ENCODE results near the gene INPP5E.

GRCh38 chr9:136380381-136380780 is 59.3 kb downstream of the INPP5E start:
- TF ChIP-seq EZH2 (IDR thresholded peaks at IDR 0.05; ENCODE audit: low read length, unreplicated experiment): no peak
- TF ChIP-seq, protein P1, sequence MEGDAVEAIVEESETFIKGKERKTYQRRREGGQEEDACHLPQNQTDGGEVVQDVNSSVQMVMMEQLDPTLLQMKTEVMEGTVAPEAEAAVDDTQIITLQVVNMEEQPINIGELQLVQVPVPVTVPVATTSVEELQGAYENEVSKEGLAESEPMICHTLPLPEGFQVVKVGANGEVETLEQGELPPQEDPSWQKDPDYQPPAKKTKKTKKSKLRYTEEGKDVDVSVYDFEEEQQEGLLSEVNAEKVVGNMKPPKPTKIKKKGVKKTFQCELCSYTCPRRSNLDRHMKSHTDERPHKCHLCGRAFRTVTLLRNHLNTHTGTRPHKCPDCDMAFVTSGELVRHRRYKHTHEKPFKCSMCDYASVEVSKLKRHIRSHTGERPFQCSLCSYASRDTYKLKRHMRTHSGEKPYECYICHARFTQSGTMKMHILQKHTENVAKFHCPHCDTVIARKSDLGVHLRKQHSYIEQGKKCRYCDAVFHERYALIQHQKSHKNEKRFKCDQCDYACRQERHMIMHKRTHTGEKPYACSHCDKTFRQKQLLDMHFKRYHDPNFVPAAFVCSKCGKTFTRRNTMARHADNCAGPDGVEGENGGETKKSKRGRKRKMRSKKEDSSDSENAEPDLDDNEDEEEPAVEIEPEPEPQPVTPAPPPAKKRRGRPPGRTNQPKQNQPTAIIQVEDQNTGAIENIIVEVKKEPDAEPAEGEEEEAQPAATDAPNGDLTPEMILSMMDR (conservative IDR thresholded peaks at IDR 0.05; ENCODE audit: low read depth, low read length): no peak

Measured in PC-3 (cell line).